ENCODE data around the gene CHPF2. TPM values are rescaled to one million over a fixed set of nuclear protein-coding genes. Genes with fewer than 3 reads are reported as not detected.

CHPF2 gene
- total RNA-seq, 6 experiments from 2014 or later: 11.9 to 20.7 (median 17.7) TPM

- peak overlapping the region; percentile 51 to 80 (median 61) for H3K27ac ChIP-seq
Measured at GRCh38 chr7:151232917-151233701, 826 bp downstream of the CHPF2 start.

GRCh38 chr7:151233804-151234203, 1.5 kb downstream of the CHPF2 start:
- Histone ChIP-seq H3K36me3 (peaks cover 0 to 23% (median 0%) of the 10 kb centered on the region in 4 donors), H3K27ac (no peak overlapping the region), H3K4me3 (peak overlapping the region in 2 of 3 donors; percentile 97 to 98), H3K4me1 (peaks cover 0 to 16% (median 8%) of the 10 kb centered on the region in 4 donors), H3K9me3 (no peaks in the 10 kb centered on the region), H3K27me3 (no peaks in the 10 kb centered on the region)
- DNase-seq: no peak
- 40% methylated on average over 1 of the region's 9 CpGs for WGBS (ENCODE audit: insufficient coverage, low coverage, low lambda C conversion rate, missing lambda C conversion rate)
- intact Hi-C loops (cut with DNase I): no loop called here
- ATAC-seq: no peak
- no peak for TF ChIP-seq POLR2A (IDR thresholded peaks at IDR 0.05)
- no peak for TF ChIP-seq CTCF (IDR thresholded peaks at IDR 0.05)

More at GRCh38 chr7:151232917-151233701, 826 bp downstream of the CHPF2 start:
- 0% methylated on average over 20 of the region's 36 CpGs for WGBS (ENCODE audit: insufficient coverage, low coverage, low lambda C conversion rate, missing lambda C conversion rate)
- TF ChIP-seq POLR2A (IDR thresholded peaks at IDR 0.05) (no peak), CTCF (IDR thresholded peaks at IDR 0.05) (no peak)
- peak overlapping the region; percentile 94 to 98 (median 97) for H3K4me3 ChIP-seq
- H3K4me1 ChIP-seq: peaks cover 0 to 17% (median 8%) of the 10 kb centered on the region in 4 donors
- intact Hi-C loops (cut with DNase I): no loop called here
- DNase-seq: no peak
- peak; percentile 16 to 47 (median 39) for ATAC-seq
- no peaks in the 10 kb centered on the region for H3K27me3 ChIP-seq
- no peaks in the 10 kb centered on the region for H3K9me3 ChIP-seq
- H3K36me3 ChIP-seq: peaks cover 0 to 23% (median 0%) of the 10 kb centered on the region in 4 donors

GRCh38 chr7:151235091-151235787, 3.0 kb downstream of the CHPF2 start:
- 80% methylated on average over 2 of the region's 28 CpGs for whole genome bisulfite sequencing (ENCODE audit: insufficient coverage, low coverage, low lambda C conversion rate, missing lambda C conversion rate)
- intact Hi-C loops (cut with DNase I): no loop called here
- no peak for DNase-seq
- Histone ChIP-seq H3K4me3 (no peak overlapping the region), H3K4me1 (peaks cover 0 to 16% (median 8%) of the 10 kb centered on the region in 4 donors), H3K27me3 (no peaks in the 10 kb centered on the region), H3K36me3 (peaks cover 0 to 23% (median 0%) of the 10 kb centered on the region in 4 donors), H3K9me3 (no peaks in the 10 kb centered on the region), H3K27ac (no peak overlapping the region)
- TF ChIP-seq POLR2A (IDR thresholded peaks at IDR 0.05) (no peak), CTCF (IDR thresholded peaks at IDR 0.05) (no peak)
- ATAC-seq: no peak

GRCh38 chr7:151236406-151236805, 4.1 kb downstream of the CHPF2 start:
- Histone ChIP-seq H3K27me3 (no peaks in the 10 kb centered on the region), H3K9me3 (no peaks in the 10 kb centered on the region), H3K36me3 (peaks cover 0 to 23% (median 0%) of the 10 kb centered on the region in 4 donors), H3K27ac (no peak overlapping the region), H3K4me1 (peaks cover 0 to 16% (median 8%) of the 10 kb centered on the region in 4 donors), H3K4me3 (no peak overlapping the region)
- WGBS (ENCODE audit: insufficient coverage, low coverage, low lambda C conversion rate, missing lambda C conversion rate): 87% methylated on average over 6 of the region's 13 CpGs
- ATAC-seq (no peak), DNase-seq (no peak)
- TF ChIP-seq POLR2A (IDR thresholded peaks at IDR 0.05): no peak
- no peak for TF ChIP-seq CTCF (IDR thresholded peaks at IDR 0.05)
- intact Hi-C loops (cut with DNase I): no loop called here
